ENCODE results near the gene TMEM179.
A peak's percentile ranks its signal among the peaks of the same experiment; 100 is the strongest.
"Not testable (repeated sequence)": the region's sequence is repeated elsewhere in the genome, so short reads cannot be mapped to it uniquely, and the experiment has no call there.

TMEM179 gene

GRCh38 chr14:104604458-104605449 is at the start of gene TMEM179:
TMEM179 (minus strand) TSS chr14:104604772; CDS start chr14:104604741, 31 bp downstream.
- peak; percentile 27 for DNase-seq (ENCODE audit: low read depth)

GRCh38 chr14:104654119-104654518 is 49.5 kb upstream of the TMEM179 start:
- no peak for DNase-seq (ENCODE audit: low read depth)

- not testable (repeated sequence) for DNase-seq (ENCODE audit: low read depth)
Observed at GRCh38 chr14:104653130-104653920, 48.8 kb upstream of the TMEM179 start.

- DNase-seq (ENCODE audit: low read depth): no peak
Observed at GRCh38 chr14:104652386-104652785, 47.8 kb upstream of the TMEM179 start.

- no peak for DNase-seq (ENCODE audit: low read depth)
Observed at GRCh38 chr14:104651876-104652260, 47.3 kb upstream of the TMEM179 start.

GRCh38 chr14:104650981-104651875 is 46.7 kb upstream of the TMEM179 start:
- DNase-seq (ENCODE audit: low read depth): no peak

- DNase-seq (ENCODE audit: low read depth): peak; percentile 56
Observed at GRCh38 chr14:104650057-104650980, 45.7 kb upstream of the TMEM179 start.

- peak; percentile 11 for DNase-seq (ENCODE audit: low read depth)
Observed at GRCh38 chr14:104647467-104648043, 43.0 kb upstream of the TMEM179 start.

GRCh38 chr14:104644656-104645378 is 40.2 kb upstream of the TMEM179 start:
- DNase-seq (ENCODE audit: low read depth): no peak

GRCh38 chr14:104644091-104644635 is 39.6 kb upstream of the TMEM179 start:
- no peak for DNase-seq (ENCODE audit: low read depth)

GRCh38 chr14:104643306-104643705 is 38.7 kb upstream of the TMEM179 start:
- DNase-seq (ENCODE audit: low read depth): no peak

GRCh38 chr14:104642540-104642868 is 37.9 kb upstream of the TMEM179 start:
- DNase-seq (ENCODE audit: low read depth): no peak

- no peak for DNase-seq (ENCODE audit: low read depth)
Observed at GRCh38 chr14:104641753-104642539, 37.4 kb upstream of the TMEM179 start.

GRCh38 chr14:104640681-104641080 is 36.1 kb upstream of the TMEM179 start:
- no peak for DNase-seq (ENCODE audit: low read depth)

GRCh38 chr14:104639885-104640548 is 35.4 kb upstream of the TMEM179 start:
- peak; percentile 55 for DNase-seq (ENCODE audit: low read depth)

GRCh38 chr14:104639471-104639870 is 34.9 kb upstream of the TMEM179 start:
- DNase-seq (ENCODE audit: low read depth): no peak

GRCh38 chr14:104638927-104639450 is 34.4 kb upstream of the TMEM179 start:
- no peak for DNase-seq (ENCODE audit: low read depth)

- DNase-seq (ENCODE audit: low read depth): no peak
Observed at GRCh38 chr14:104638190-104638589, 33.6 kb upstream of the TMEM179 start.
